GM12878 (cell line): ENCODE data around the gene SOX14. TPM values are rescaled to one million over a fixed set of nuclear protein-coding genes. Genes with fewer than 3 reads are reported as not detected.

Experiments used
- ATAC-seq: fragments of 200-7000 bp; cut with Tn5 transposase; 3 replicates; pipeline ENCODE4 v1.9.1; 2020; ENCODE audit warnings: mild to moderate bottlenecking, moderate library complexity
- BruUV-seq: library from RNA; stranded (reverse); fragments of 400-500 nt; replicated peaks from 2 replicates; lab custom pipeline; 2021; lab: Mats Ljungman, UMichigan
- CTCF ChIA-PET: fragments of 300-600 bp; sonication (Branson Sonifier 250); formaldehyde crosslinking; extraction: SDS; loops from one replicate; lab custom pipeline; 2021; ENCODE audit warnings: inconsistent platforms; lab: Yijun Ruan, JAX
- POLR2A ChIA-PET: fragments of 350-600 bp; formaldehyde crosslinking; extraction: SDS; loops from one replicate; lab custom pipeline; 2021; ENCODE audit warnings: inconsistent platforms; lab: Charles Lee
- RAD21 ChIA-PET: fragments of 300-600 bp; sonication (Branson Sonifier 250); formaldehyde crosslinking; loops from one replicate; lab custom pipeline; 2023; ENCODE audit warnings: antibody characterized with exemption; ENCODE audit not compliant: unreplicated experiment; lab: Charles Lee
- SMC1A ChIA-PET: fragments of 300-600 bp; sonication (Branson Sonifier 250); formaldehyde crosslinking; loops from one replicate; lab custom pipeline; 2023; ENCODE audit not compliant: unreplicated experiment, uncharacterized antibody; lab: Charles Lee
- DNase-seq: peaks from one replicate; pipeline ENCODE4 v3.0.0-alpha.2; 2011; ENCODE audit warnings: low read depth, low spot score
- FAIRE-seq: peaks from 3 replicates; lab custom pipeline; 2011; peaks lifted over from hg19 to GRCh38; lab: Jason Lieb, UNC
- H2AFZ ChIP-seq: 2 replicates; pipeline ENCODE4 v1.6.0; 2011; ENCODE audit warnings: low read depth, low read length, control low read depth; ENCODE audit not compliant: control insufficient read depth
- H3K27ac ChIP-seq: 2 replicates; pipeline ENCODE4 v1.5.1; 2011; ENCODE audit warnings: control low read depth; ENCODE audit not compliant: control insufficient read depth, insufficient read depth
- H3K27me3 ChIP-seq, 2 experiments: replicated peaks in 1 of 2; 2 replicates each; pipeline versions ENCODE4 v1.6.0 to v1.6.1; 2011; ENCODE audit warnings: low read length in 1 of 2; ENCODE audit not compliant: control insufficient read depth in 2 of 2, insufficient read depth in 2 of 2
- H3K36me3 ChIP-seq, 2 experiments: 2 replicates each; pipeline ENCODE4 v1.5.1; 2011; ENCODE audit warnings: low read length in 1 of 2; ENCODE audit not compliant: control insufficient read depth in 2 of 2, insufficient read depth in 2 of 2
- H3K4me1 ChIP-seq: 2 replicates; pipeline ENCODE4 v1.6.1; 2011; ENCODE audit warnings: mild to moderate bottlenecking, low read length, moderate library complexity, mixed read lengths; ENCODE audit not compliant: control insufficient read depth, insufficient read depth
- H3K4me2 ChIP-seq: 2 replicates; pipeline ENCODE4 v1.6.0; 2011; ENCODE audit warnings: control low read depth; ENCODE audit not compliant: control insufficient read depth, insufficient read depth
- H3K4me3 ChIP-seq: fragments of 200-600 bp; sonication (generic); 2 replicates; pipeline ENCODE4 v1.5.1; 2016
- H3K79me2 ChIP-seq: 2 replicates; pipeline ENCODE4 v1.6.0; 2011; ENCODE audit warnings: low read length; ENCODE audit not compliant: control insufficient read depth, insufficient read depth
- H3K9ac ChIP-seq: 2 replicates; pipeline ENCODE4 v1.8.0; 2011; ENCODE audit warnings: low read length, control low read depth, mixed read lengths; ENCODE audit not compliant: control insufficient read depth, insufficient read depth
- H3K9me3 ChIP-seq: replicated peaks from 3 replicates; pipeline ENCODE4 v1.5.1; 2011; ENCODE audit warnings: mild to moderate bottlenecking, low read length; ENCODE audit not compliant: control insufficient read depth, insufficient read depth
- H4K20me1 ChIP-seq: 2 replicates; pipeline ENCODE4 v1.6.0; 2011; ENCODE audit not compliant: control insufficient read depth, insufficient read depth
- CBX5 ChIP-seq: sonication (generic); IDR thresholded peaks from 2 replicates; pipeline ENCODE4 v1.6.1; 2016; ENCODE audit warnings: low read depth, moderate library complexity, mild to moderate bottlenecking, inconsistent platforms
- RBBP5 ChIP-seq: fragments of 200-600 bp; sonication (generic); conservative IDR thresholded peaks from 2 replicates; pipeline ENCODE4 v1.6.1; 2016
- SMAD5 ChIP-seq: IDR thresholded peaks from 2 replicates; pipeline ENCODE4 v1.6.1; 2016; ENCODE audit warnings: antibody characterized with exemption, low read depth
- ZBTB4 ChIP-seq: fragments of 450-650 bp; formaldehyde crosslinking; IDR thresholded peaks from 2 replicates; pipeline ENCODE4 v1.4.0; 2022; ENCODE audit warnings: mild to moderate bottlenecking, moderate library complexity
- WGBS: methylation state at CpG from one replicate; pipeline ENCODE4 v1.1.6; 2016; ENCODE audit warnings: low lambda C conversion rate; ENCODE audit not compliant: insufficient replicate concordance, insufficient coverage; ENCODE audit errors: missing lambda C conversion rate; 5-methylcytosine and 5-hydroxymethylcytosine counted together
- in situ Hi-C: fragments of 300-500 bp; cut with MboI; formaldehyde crosslinking; loops from 9 replicates; pipeline ENCODE4 v1.14.3; 2018; ENCODE audit warnings: mixed read lengths
- intact Hi-C: fragments of 100-400 bp; cut with micrococcal nuclease; formaldehyde crosslinking; loops from one replicate; pipeline ENCODE4 v1.14.2; 2022; ENCODE audit not compliant: unreplicated experiment
- polyA plus RNA-seq, 11 experiments: library from polyadenylated mRNA; depleted of rRNA in 4 of 11; unstranded in 6 of 11; stranded (reverse) in 5 of 11; fragments of >200 nt; fragmentation: Nextera tagmentation in 4 of 11; fragmentation: Illumina TruSeq in 1 of 11; extraction: Ambion mirVana in 4 of 11; extraction: Trizol in 1 of 11; gene quantifications; 1 replicate in 1 of 11; 2 replicates in 10 of 11; pipeline versions ENCODE4 v1.2.1 to v1.2.3, GENCODE V29; 2011 to 2016; ENCODE audit warnings: inconsistent platforms in 2 of 11, missing spikeins in 2 of 11, low read depth in 1 of 11
- total RNA-seq, 4 experiments: library from RNA; depleted of rRNA in 3 of 4; stranded (reverse); fragments of >200 nt in 3 of 4; fragmentation: Illumina TruSeq in 1 of 4; extraction: Trizol in 1 of 4; gene quantifications; 2 replicates each; pipeline versions ENCODE4 v1.2.1 to v1.2.3, GENCODE V29; 2013 to 2021
- TF ChIP-seq, protein P1 (sequence below): fragments of 450-650 bp; IDR thresholded peaks from 2 replicates; pipeline ENCODE4 v1.6.1; 2017; ENCODE audit warnings: mild to moderate bottlenecking
- TF ChIP-seq, protein P2 (sequence below): IDR thresholded peaks from 2 replicates; pipeline ENCODE4 v1.6.1; 2012; ENCODE audit warnings: low read depth, low read length, improper control_type of control experiment
- TF ChIP-seq, protein P3 (sequence below): fragments of 450-650 bp; IDR thresholded peaks from 2 replicates; pipeline ENCODE4 v1.6.1; 2017; ENCODE audit warnings: mild to moderate bottlenecking, moderate library complexity

Gene SOX14
- total and polyA plus RNA-seq, 10 of the 15 experiments (the other 5 are each of a cell fraction or from before 2014, with no cell fraction given), result 0.11 TPM; not detected in 9

DNA sequence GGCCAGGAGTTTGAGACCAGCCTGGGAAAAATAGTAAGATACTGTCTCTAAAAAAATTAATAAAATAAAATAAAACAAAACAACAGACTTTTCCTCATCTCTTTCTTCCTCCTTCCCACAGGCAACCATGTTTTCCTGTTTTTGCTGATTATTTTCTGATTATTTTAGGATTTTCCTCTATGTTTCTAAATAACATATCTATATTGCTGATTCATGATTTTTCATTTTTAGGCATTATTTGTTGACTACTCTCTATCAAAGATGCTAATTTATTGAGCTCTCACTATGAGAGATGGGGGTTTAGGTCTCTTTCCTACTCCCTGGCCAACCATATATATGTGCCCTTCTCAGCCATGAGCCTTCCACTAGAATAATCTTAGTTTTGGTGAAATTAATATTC lies 45.4 kb downstream of the SOX14 start:
- H3K4me2 ChIP-seq, result no peak overlapping the region
- ChIA-PET CTCF (no interaction called here), RAD21 (no interaction called here), SMC1A (no interaction called here), POLR2A (no interaction called here)
- no peak for TF ChIP-seq RBBP5
- peaks cover 0 to 2% of the 10 kb centered on the region in 2 experiments; a peak in 2 of 4 replicates for H3K27me3 ChIP-seq
- DNase-seq, result no peak
- no peaks in the 10 kb centered on the region for H3K36me3 ChIP-seq
- no TSS peak for BruUV-seq
- in situ Hi-C loops, result no loop called here
- H3K79me2 ChIP-seq, result no peaks in the 10 kb centered on the region
- intact Hi-C loops, result no loop called here
- H3K9ac ChIP-seq, result no peak overlapping the region
- H3K27ac ChIP-seq, result no peak overlapping the region
- no peak for ATAC-seq
- no peak overlapping the region for H3K4me3 ChIP-seq
- H4K20me1 ChIP-seq, result no peaks in the 10 kb centered on the region
- H2AFZ ChIP-seq, result no peak overlapping the region
- no peak for FAIRE-seq
- no peaks in the 10 kb centered on the region for H3K4me1 ChIP-seq
- H3K9me3 ChIP-seq, result no peaks in the 10 kb centered on the region

- no peaks in the 10 kb centered on the region for H3K36me3 ChIP-seq
- ChIA-PET POLR2A (no interaction called here), RAD21 (no interaction called here), SMC1A (no interaction called here), CTCF (no interaction called here)
- in situ Hi-C loops (no loop called here), intact Hi-C loops (no loop called here)
- WGBS, result 30% methylated on average over 4 of the region's 4 CpGs
- BruUV-seq, result no TSS peak
- no peak for ATAC-seq
- H4K20me1 ChIP-seq, result no peaks in the 10 kb centered on the region
- no peaks in the 10 kb centered on the region for H3K4me1 ChIP-seq
- H3K27me3 ChIP-seq, result peaks cover 0 to 2% of the 10 kb centered on the region in 2 experiments; a peak in 2 of 4 replicates
- no peak overlapping the region for H3K4me3 ChIP-seq
- H3K79me2 ChIP-seq, result no peaks in the 10 kb centered on the region
- DNase-seq, result no peak
- no peaks in the 10 kb centered on the region for H3K9me3 ChIP-seq
- no peak overlapping the region for H3K9ac ChIP-seq
- no peak for FAIRE-seq
- no peak overlapping the region for H3K27ac ChIP-seq
- H2AFZ ChIP-seq, result no peak overlapping the region
- H3K4me2 ChIP-seq, result no peak overlapping the region
- TF ChIP-seq, protein P1, sequence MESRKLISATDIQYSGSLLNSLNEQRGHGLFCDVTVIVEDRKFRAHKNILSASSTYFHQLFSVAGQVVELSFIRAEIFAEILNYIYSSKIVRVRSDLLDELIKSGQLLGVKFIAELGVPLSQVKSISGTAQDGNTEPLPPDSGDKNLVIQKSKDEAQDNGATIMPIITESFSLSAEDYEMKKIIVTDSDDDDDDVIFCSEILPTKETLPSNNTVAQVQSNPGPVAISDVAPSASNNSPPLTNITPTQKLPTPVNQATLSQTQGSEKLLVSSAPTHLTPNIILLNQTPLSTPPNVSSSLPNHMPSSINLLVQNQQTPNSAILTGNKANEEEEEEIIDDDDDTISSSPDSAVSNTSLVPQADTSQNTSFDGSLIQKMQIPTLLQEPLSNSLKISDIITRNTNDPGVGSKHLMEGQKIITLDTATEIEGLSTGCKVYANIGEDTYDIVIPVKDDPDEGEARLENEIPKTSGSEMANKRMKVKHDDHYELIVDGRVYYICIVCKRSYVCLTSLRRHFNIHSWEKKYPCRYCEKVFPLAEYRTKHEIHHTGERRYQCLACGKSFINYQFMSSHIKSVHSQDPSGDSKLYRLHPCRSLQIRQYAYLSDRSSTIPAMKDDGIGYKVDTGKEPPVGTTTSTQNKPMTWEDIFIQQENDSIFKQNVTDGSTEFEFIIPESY, result no peak
- TF ChIP-seq CBX5 (no peak), SMAD5 (no peak), ZBTB4 (CRISPR knock-in tag) (no peak)
- TF ChIP-seq, protein P2, sequence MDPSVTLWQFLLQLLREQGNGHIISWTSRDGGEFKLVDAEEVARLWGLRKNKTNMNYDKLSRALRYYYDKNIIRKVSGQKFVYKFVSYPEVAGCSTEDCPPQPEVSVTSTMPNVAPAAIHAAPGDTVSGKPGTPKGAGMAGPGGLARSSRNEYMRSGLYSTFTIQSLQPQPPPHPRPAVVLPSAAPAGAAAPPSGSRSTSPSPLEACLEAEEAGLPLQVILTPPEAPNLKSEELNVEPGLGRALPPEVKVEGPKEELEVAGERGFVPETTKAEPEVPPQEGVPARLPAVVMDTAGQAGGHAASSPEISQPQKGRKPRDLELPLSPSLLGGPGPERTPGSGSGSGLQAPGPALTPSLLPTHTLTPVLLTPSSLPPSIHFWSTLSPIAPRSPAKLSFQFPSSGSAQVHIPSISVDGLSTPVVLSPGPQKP, result no peak
- TF ChIP-seq, protein P3, sequence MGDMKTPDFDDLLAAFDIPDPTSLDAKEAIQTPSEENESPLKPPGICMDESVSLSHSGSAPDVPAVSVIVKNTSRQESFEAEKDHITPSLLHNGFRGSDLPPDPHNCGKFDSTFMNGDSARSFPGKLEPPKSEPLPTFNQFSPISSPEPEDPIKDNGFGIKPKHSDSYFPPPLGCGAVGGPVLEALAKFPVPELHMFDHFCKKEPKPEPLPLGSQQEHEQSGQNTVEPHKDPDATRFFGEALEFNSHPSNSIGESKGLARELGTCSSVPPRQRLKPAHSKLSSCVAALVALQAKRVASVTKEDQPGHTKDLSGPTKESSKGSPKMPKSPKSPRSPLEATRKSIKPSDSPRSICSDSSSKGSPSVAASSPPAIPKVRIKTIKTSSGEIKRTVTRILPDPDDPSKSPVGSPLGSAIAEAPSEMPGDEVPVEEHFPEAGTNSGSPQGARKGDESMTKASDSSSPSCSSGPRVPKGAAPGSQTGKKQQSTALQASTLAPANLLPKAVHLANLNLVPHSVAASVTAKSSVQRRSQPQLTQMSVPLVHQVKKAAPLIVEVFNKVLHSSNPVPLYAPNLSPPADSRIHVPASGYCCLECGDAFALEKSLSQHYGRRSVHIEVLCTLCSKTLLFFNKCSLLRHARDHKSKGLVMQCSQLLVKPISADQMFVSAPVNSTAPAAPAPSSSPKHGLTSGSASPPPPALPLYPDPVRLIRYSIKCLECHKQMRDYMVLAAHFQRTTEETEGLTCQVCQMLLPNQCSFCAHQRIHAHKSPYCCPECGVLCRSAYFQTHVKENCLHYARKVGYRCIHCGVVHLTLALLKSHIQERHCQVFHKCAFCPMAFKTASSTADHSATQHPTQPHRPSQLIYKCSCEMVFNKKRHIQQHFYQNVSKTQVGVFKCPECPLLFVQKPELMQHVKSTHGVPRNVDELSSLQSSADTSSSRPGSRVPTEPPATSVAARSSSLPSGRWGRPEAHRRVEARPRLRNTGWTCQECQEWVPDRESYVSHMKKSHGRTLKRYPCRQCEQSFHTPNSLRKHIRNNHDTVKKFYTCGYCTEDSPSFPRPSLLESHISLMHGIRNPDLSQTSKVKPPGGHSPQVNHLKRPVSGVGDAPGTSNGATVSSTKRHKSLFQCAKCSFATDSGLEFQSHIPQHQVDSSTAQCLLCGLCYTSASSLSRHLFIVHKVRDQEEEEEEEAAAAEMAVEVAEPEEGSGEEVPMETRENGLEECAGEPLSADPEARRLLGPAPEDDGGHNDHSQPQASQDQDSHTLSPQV, result no peak
Observed at GRCh38 chr3:137812023-137812422, 47.9 kb downstream of the SOX14 start.
